HepG2 (cell line): Measurements from ENCODE around the gene KRT81. TPM values are rescaled to one million over a fixed set of nuclear protein-coding genes. Genes with fewer than 3 reads are reported as not detected.

ENCODE experiments used
- BRD4 ChIP-seq: sonication (generic); formaldehyde crosslinking; IDR thresholded peaks from 2 replicates; pipeline ENCODE4 v1.4.0; 2020; ENCODE audit warnings: missing genetic modification reagents
- PHF5A ChIP-seq: IDR thresholded peaks from one replicate; pipeline ENCODE4 v1.6.1; 2018; ENCODE audit warnings: low read depth, missing genetic modification reagents; ENCODE audit not compliant: unreplicated experiment
- TFDP2 ChIP-seq: sonication (generic); formaldehyde crosslinking; IDR thresholded peaks from 2 replicates; pipeline ENCODE4 v1.4.0; 2020; ENCODE audit warnings: missing genetic modification reagents
- ZNF407 ChIP-seq: sonication (generic); formaldehyde crosslinking; IDR thresholded peaks from one replicate; pipeline ENCODE4 v1.5.1; 2020; ENCODE audit warnings: mild to moderate bottlenecking, missing genetic modification reagents; ENCODE audit errors: not compliant biosample characterization
- polyA plus RNA-seq, 8 experiments: library from polyadenylated mRNA; depleted of rRNA in 3 of 8; stranded (reverse) in 7 of 8; unstranded in 1 of 8; fragments of >200 nt; fragmentation: Illumina TruSeq in 4 of 8; extraction: Trizol in 4 of 8; gene quantifications; 2 replicates each; pipeline versions ENCODE4 v1.2.1 to v1.2.3, GENCODE V29; 2011 to 2016; ENCODE audit warnings: low read depth in 4 of 8, missing spikeins in 1 of 8, mixed read lengths in 1 of 8; ENCODE audit not compliant: insufficient read depth in 1 of 8
- total RNA-seq, 5 experiments: library from RNA; depleted of rRNA; stranded (reverse); fragments of >200 nt; fragmentation: Illumina TruSeq; extraction: Trizol; gene quantifications; 2 replicates each; pipeline ENCODE4 v1.2.3, GENCODE V29; 2016; ENCODE audit warnings: low read depth in 1 of 5

KRT81 gene
- total and polyA plus RNA-seq, 2 of the 13 experiments (the other 11 are each of a cell fraction or from before 2014, with no cell fraction given) = not detected

GRCh38 chr12:52316701-52317100 is 25.4 kb upstream of the KRT81 start (continued):
- TF ChIP-seq ZNF407 (CRISPR knock-in tag) = no peak
- TF ChIP-seq BRD4 (CRISPR knock-in tag) = no peak
- no peak for TF ChIP-seq TFDP2 (CRISPR knock-in tag)
- TF ChIP-seq PHF5A (CRISPR knock-in tag) = no peak
- TF ChIP-seq, all 625 proteins: peak for 0
